Endothelial cell of umbilical vein (primary cell): ENCODE measurements around the gene TRIM77.
"Not testable (repeated sequence)": the region's sequence is repeated elsewhere in the genome, so short reads cannot be mapped to it uniquely, and the experiment has no call there.

Source experiments
- CTCF ChIP-seq, 2 donors: IDR thresholded peaks; 1 replicate in 1 of 2; 2 replicates in 1 of 2; pipeline ENCODE4 v1.5.1; 2011; ENCODE audit warnings: low read length in 2 of 2, mild to moderate bottlenecking in 2 of 2, moderate library complexity in 2 of 2, control low read depth in 1 of 2, inconsistent platforms in 1 of 2, low read depth in 1 of 2; ENCODE audit not compliant: insufficient read depth in 1 of 2; ENCODE audit errors: extremely low read depth in 1 of 2
- EZH2 ChIP-seq: IDR thresholded peaks from 2 replicates; pipeline ENCODE4 v1.6.1; 2012; ENCODE audit warnings: borderline replicate concordance, low read depth, mild to moderate bottlenecking, moderate library complexity, low read length, inconsistent platforms; ENCODE audit not compliant: severe bottlenecking
- FOS ChIP-seq: IDR thresholded peaks from 2 replicates; pipeline ENCODE4 v1.6.1; 2011; ENCODE audit warnings: mild to moderate bottlenecking, low read length, moderate library complexity, borderline replicate concordance; ENCODE audit not compliant: insufficient read depth
- GATA2 ChIP-seq: IDR thresholded peaks from 2 replicates; pipeline ENCODE4 v1.7.0; 2011; ENCODE audit warnings: low read depth, mild to moderate bottlenecking, moderate library complexity, mixed read lengths, low read length; ENCODE audit not compliant: insufficient read length, insufficient read depth
- MAX ChIP-seq: IDR thresholded peaks from 2 replicates; pipeline ENCODE4 v1.6.1; 2011; ENCODE audit not compliant: insufficient read depth, insufficient read length
- POLR2A ChIP-seq: IDR thresholded peaks from 2 replicates; pipeline ENCODE4 v1.6.1; 2012; ENCODE audit warnings: low read depth, mild to moderate bottlenecking, control low read depth, low read length
- POLR2AphosphoS5 ChIP-seq: IDR thresholded peaks from 2 replicates; pipeline ENCODE4 v1.6.1; 2012; ENCODE audit warnings: low read depth, mild to moderate bottlenecking, control low read depth, low read length, moderate library complexity; ENCODE audit not compliant: insufficient read depth

- not testable (repeated sequence) for TF ChIP-seq POLR2A; CTCF (IDR thresholded peaks at IDR 0.05; ENCODE audit: extremely low read depth in 1 of 2, insufficient read depth in 1 of 2, low read depth in 1 of 2, low read length in 2 of 2); POLR2AphosphoS5; EZH2; MAX; FOS; GATA2
Measured at GRCh38 chr11:89673380-89673779, 36.7 kb upstream of the TRIM77 start.
